H9 (cell line): ENCODE data around the gene FHOD3. TPM values are rescaled to one million over a fixed set of nuclear protein-coding genes. Genes with fewer than 3 reads are reported as not detected.

Source experiments
- DNase-seq: peaks from one replicate; pipeline ENCODE4 v3.0.0-alpha.2; 2017
- H2AFZ ChIP-seq: one replicate; pipeline ENCODE4 v1.6.1; 2013; ENCODE audit warnings: mild to moderate bottlenecking, low read length, control low read depth, moderate library complexity
- H2AK5ac ChIP-seq: 2 replicates; pipeline ENCODE4 v1.6.1; 2013; ENCODE audit warnings: low read length, control low read depth, mixed read lengths; ENCODE audit not compliant: insufficient read length
- H2BK120ac ChIP-seq: one replicate; pipeline ENCODE4 v1.6.1; 2013; ENCODE audit warnings: low read depth, mild to moderate bottlenecking, low read length, control low read depth, inconsistent platforms; ENCODE audit not compliant: poor library complexity, severe bottlenecking
- H2BK12ac ChIP-seq: 2 replicates; pipeline ENCODE4 v1.6.1; 2013; ENCODE audit warnings: low read length, control low read depth, mixed read lengths, low read depth; ENCODE audit not compliant: insufficient read length
- H2BK15ac ChIP-seq: 2 replicates; pipeline ENCODE4 v1.6.1; 2013; ENCODE audit warnings: low read depth, low read length, control low read depth
- H2BK20ac ChIP-seq: one replicate; pipeline ENCODE4 v1.6.1; 2013; ENCODE audit warnings: low read depth, mild to moderate bottlenecking, low read length, control low read depth, inconsistent platforms; ENCODE audit not compliant: poor library complexity, severe bottlenecking
- H2BK5ac ChIP-seq: 2 replicates; pipeline ENCODE4 v1.6.1; 2013; ENCODE audit warnings: low read length, control low read depth, mixed read lengths; ENCODE audit not compliant: insufficient read length
- H3K14ac ChIP-seq: 2 replicates; pipeline ENCODE4 v1.6.1; 2013; ENCODE audit warnings: low read length, control low read depth; ENCODE audit not compliant: insufficient read depth
- H3K18ac ChIP-seq: 2 replicates; pipeline ENCODE4 v1.6.1; 2013; ENCODE audit warnings: low read depth, mild to moderate bottlenecking, mixed read lengths, low read length, control low read depth; ENCODE audit not compliant: insufficient read length
- H3K23ac ChIP-seq: 2 replicates; pipeline ENCODE4 v1.6.1; 2013; ENCODE audit warnings: low read length, control low read depth, mixed read lengths, low read depth; ENCODE audit not compliant: insufficient read length
- H3K23me2 ChIP-seq: 2 replicates; pipeline ENCODE4 v1.6.1; 2013; ENCODE audit warnings: low read depth, mild to moderate bottlenecking, mixed read lengths, low read length, control low read depth; ENCODE audit not compliant: insufficient read length, poor library complexity, severe bottlenecking
- H3K27ac ChIP-seq: 2 replicates; pipeline ENCODE4 v1.5.1; 2013; ENCODE audit warnings: low read length, control low read depth, mixed read lengths, low read depth; ENCODE audit not compliant: insufficient read length
- H3K27me3 ChIP-seq: 2 replicates; pipeline ENCODE4 v1.6.1; 2013; ENCODE audit warnings: low read length, control low read depth, inconsistent platforms; ENCODE audit not compliant: insufficient read depth
- H3K4ac ChIP-seq: 2 replicates; pipeline ENCODE4 v1.6.1; 2013; ENCODE audit warnings: low read depth, mild to moderate bottlenecking, control low read depth, inconsistent platforms, low read length, moderate library complexity
- H3K4me1 ChIP-seq: 2 replicates; pipeline ENCODE4 v1.6.1; 2013; ENCODE audit warnings: low read length, control low read depth, inconsistent platforms; ENCODE audit not compliant: insufficient read depth
- H3K4me2 ChIP-seq: 2 replicates; pipeline ENCODE4 v1.6.1; 2013; ENCODE audit warnings: low read length, control low read depth, mixed read lengths; ENCODE audit not compliant: insufficient read length, insufficient read depth
- H3K56ac ChIP-seq: 2 replicates; pipeline ENCODE4 v1.6.1; 2013; ENCODE audit warnings: low read depth, mild to moderate bottlenecking, mixed read lengths, low read length, control low read depth; ENCODE audit not compliant: insufficient read length
- H3K79me1 ChIP-seq: 2 replicates; pipeline ENCODE4 v1.6.1; 2013; ENCODE audit warnings: low read depth, mild to moderate bottlenecking, moderate library complexity, low read length, control low read depth, inconsistent platforms; ENCODE audit not compliant: insufficient read depth, poor library complexity, severe bottlenecking
- H3K79me2 ChIP-seq: 2 replicates; pipeline ENCODE4 v1.6.1; 2013; ENCODE audit warnings: low read length, control low read depth, inconsistent platforms; ENCODE audit not compliant: insufficient read depth
- H3K9ac ChIP-seq: 2 replicates; pipeline ENCODE4 v1.6.1; 2013; ENCODE audit warnings: low read length, control low read depth, mixed read lengths; ENCODE audit not compliant: insufficient read length; ENCODE audit errors: extremely low read depth
- H3K9me3 ChIP-seq: one replicate; pipeline ENCODE4 v1.6.1; 2013; ENCODE audit warnings: low read depth, low read length, inconsistent platforms; ENCODE audit not compliant: control insufficient read depth
- H3T11ph ChIP-seq: one replicate; pipeline ENCODE4 v1.6.1; 2013; ENCODE audit warnings: mild to moderate bottlenecking, low read length, control low read depth, inconsistent platforms
- H4K20me1 ChIP-seq: one replicate; pipeline ENCODE4 v1.6.1; 2013; ENCODE audit not compliant: control insufficient read depth, insufficient read length, insufficient read depth
- H4K5ac ChIP-seq: 2 replicates; pipeline ENCODE4 v1.6.1; 2013; ENCODE audit warnings: low read depth, mild to moderate bottlenecking, mixed read lengths, low read length, control low read depth; ENCODE audit not compliant: insufficient read length
- H4K8ac ChIP-seq: replicated peaks from 2 replicates; pipeline ENCODE4 v1.6.1; 2013; ENCODE audit warnings: low read length, control low read depth, mixed read lengths, low read depth; ENCODE audit not compliant: insufficient read length
- H4K91ac ChIP-seq: 2 replicates; pipeline ENCODE4 v1.6.1; 2013; ENCODE audit warnings: low read depth, mild to moderate bottlenecking, moderate library complexity, mixed read lengths, low read length, control low read depth; ENCODE audit not compliant: insufficient read length
- H3K27ac Mint-ChIP-seq, 3 experiments: 2 replicates in 2 of 3; 3 replicates in 1 of 3; pipeline ENCODE4 v1.8.0; 2020 to 2021; ENCODE audit warnings: mixed read lengths in 3 of 3, mild to moderate bottlenecking in 1 of 3, moderate library complexity in 1 of 3
- H3K27me3 Mint-ChIP-seq: 2 replicates; pipeline ENCODE4 v1.8.0; 2021; ENCODE audit warnings: low read depth, mild to moderate bottlenecking, moderate library complexity, mixed read lengths
- H3K36me3 Mint-ChIP-seq, 3 experiments: 2 replicates in 2 of 3; 3 replicates in 1 of 3; pipeline ENCODE4 v1.8.0; 2020 to 2021; ENCODE audit warnings: low read depth in 3 of 3, mixed read lengths in 3 of 3; ENCODE audit not compliant: insufficient read depth in 1 of 3
- H3K4me1 Mint-ChIP-seq, 2 experiments: 2 replicates each; pipeline ENCODE4 v1.8.0; 2020; ENCODE audit warnings: mixed read lengths in 2 of 2
- H3K4me3 Mint-ChIP-seq, 2 experiments: 2 replicates in 1 of 2; 3 replicates in 1 of 2; pipeline ENCODE4 v1.8.0; 2020 to 2021; ENCODE audit warnings: mild to moderate bottlenecking in 2 of 2, mixed read lengths in 2 of 2, moderate library complexity in 1 of 2
- H3K9me3 Mint-ChIP-seq, 2 experiments: 2 replicates in 1 of 2; 3 replicates in 1 of 2; pipeline ENCODE4 v1.8.0; 2020; ENCODE audit warnings: mild to moderate bottlenecking in 2 of 2, mixed read lengths in 2 of 2, moderate library complexity in 1 of 2
- WGBS: extraction: QIAGEN DNeasy Blood & Tissue Kit; methylation state at CpG from one replicate; pipeline ENCODE4 v1.1.7; 2013; ENCODE audit warnings: missing lambda C conversion rate, low lambda C conversion rate, mixed read lengths; ENCODE audit not compliant: insufficient read length; ENCODE audit errors: extremely low coverage; 5-methylcytosine and 5-hydroxymethylcytosine counted together
- total RNA-seq: library from RNA; stranded (reverse); gene quantifications from 2 replicates; pipeline ENCODE4 v1.2.1, GENCODE V29; 2021
- TF ChIP-seq, protein P1 (sequence below): fragments of 200-600 bp; sonication (generic); conservative IDR thresholded peaks from 3 replicates; pipeline ENCODE4 v1.8.0; 2021; ENCODE audit warnings: antibody characterized with exemption, mild to moderate bottlenecking

The FHOD3 gene
- total RNA-seq, 1 experiment from 2014 or later: 8.0 TPM

GRCh38 chr18:36308711-36309435 is 11.4 kb downstream of the FHOD3 start:
- Histone ChIP-seq H3K9ac (no peak overlapping the region), H3K23me2 (no peaks in the 10 kb centered on the region), H2AFZ (no peak overlapping the region), H4K91ac (no peak overlapping the region), H3K79me1 (no peaks in the 10 kb centered on the region), H3T11ph (no peak overlapping the region), H2BK5ac (no peak overlapping the region), H3K56ac (no peak overlapping the region), H4K5ac (no peak overlapping the region), H3K9me3 (no peaks in the 10 kb centered on the region), H2BK15ac (no peak overlapping the region), H3K4me1 (no peaks in the 10 kb centered on the region; the same call in 1 of the 2 replicates), H3K27ac (no peak overlapping the region), H3K18ac (no peak overlapping the region), H4K20me1 (peaks cover 2% of the 10 kb centered on the region), H2AK5ac (no peak overlapping the region), H2BK120ac (no peak overlapping the region), H3K14ac (no peak overlapping the region), H3K4me2 (no peak overlapping the region), H2BK12ac (no peak overlapping the region), H3K79me2 (no peaks in the 10 kb centered on the region), H3K23ac (no peak overlapping the region), H3K4ac (no peak overlapping the region), H4K8ac (no peak overlapping the region), H2BK20ac (no peak overlapping the region), H3K27me3 (no peaks in the 10 kb centered on the region)
- DNase-seq: no peak
- H3K27me3 Mint-ChIP-seq: peaks cover 16% of the 10 kb centered on the region
- H3K4me3 Mint-ChIP-seq: no peak overlapping the region
- H3K27ac Mint-ChIP-seq: peak overlapping the region in 1 of 3 experiments; percentile 17; a peak in 1 of 7 replicates
- TF ChIP-seq, protein P1, sequence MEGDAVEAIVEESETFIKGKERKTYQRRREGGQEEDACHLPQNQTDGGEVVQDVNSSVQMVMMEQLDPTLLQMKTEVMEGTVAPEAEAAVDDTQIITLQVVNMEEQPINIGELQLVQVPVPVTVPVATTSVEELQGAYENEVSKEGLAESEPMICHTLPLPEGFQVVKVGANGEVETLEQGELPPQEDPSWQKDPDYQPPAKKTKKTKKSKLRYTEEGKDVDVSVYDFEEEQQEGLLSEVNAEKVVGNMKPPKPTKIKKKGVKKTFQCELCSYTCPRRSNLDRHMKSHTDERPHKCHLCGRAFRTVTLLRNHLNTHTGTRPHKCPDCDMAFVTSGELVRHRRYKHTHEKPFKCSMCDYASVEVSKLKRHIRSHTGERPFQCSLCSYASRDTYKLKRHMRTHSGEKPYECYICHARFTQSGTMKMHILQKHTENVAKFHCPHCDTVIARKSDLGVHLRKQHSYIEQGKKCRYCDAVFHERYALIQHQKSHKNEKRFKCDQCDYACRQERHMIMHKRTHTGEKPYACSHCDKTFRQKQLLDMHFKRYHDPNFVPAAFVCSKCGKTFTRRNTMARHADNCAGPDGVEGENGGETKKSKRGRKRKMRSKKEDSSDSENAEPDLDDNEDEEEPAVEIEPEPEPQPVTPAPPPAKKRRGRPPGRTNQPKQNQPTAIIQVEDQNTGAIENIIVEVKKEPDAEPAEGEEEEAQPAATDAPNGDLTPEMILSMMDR: no peak
- no CpG with 5 or more reads among the region's 7 CpGs for WGBS
- H3K4me1 Mint-ChIP-seq: peaks cover 28 to 36% of the 10 kb centered on the region in 2 experiments
- H3K9me3 Mint-ChIP-seq: no peaks in the 10 kb centered on the region
- H3K36me3 Mint-ChIP-seq: no peaks in the 10 kb centered on the region; a peak in 1 of 7 replicates
